K562 (cell line): Measurements from ENCODE around the gene LRCOL1. TPM values are rescaled to one million over a fixed set of nuclear protein-coding genes. Genes with fewer than 3 reads are reported as not detected.
A peak's percentile ranks its signal among the peaks of the same experiment; 100 is the strongest.

Experiments
- ATAC-seq: fragments of 200-7000 bp; cut with Tn5 transposase; 3 replicates; pipeline ENCODE4 v1.9.1; 2020; ENCODE audit warnings: moderate library complexity
- BruUV-seq: library from RNA; stranded (reverse); fragments of 400-500 nt; replicated peaks from 2 replicates; lab custom pipeline; 2021; lab: Mats Ljungman, UMichigan
- CTCF ChIA-PET: fragments of 300-600 bp; formaldehyde crosslinking; extraction: SDS; loops from one replicate; lab custom pipeline; 2021; ENCODE audit warnings: low intra/inter-chr PET ratio; lab: Yijun Ruan, JAX
- POLR2A ChIA-PET: fragments of 300-600, 350-650 bp; sonication (Branson Sonifier 250); formaldehyde crosslinking; extraction: SDS; loops from one replicate; lab custom pipeline; 2021; ENCODE audit warnings: antibody characterized with exemption, inconsistent platforms; lab: Yijun Ruan, JAX
- DNase-seq, 4 experiments: peaks; one replicate each; pipeline versions ENCODE4 v3.0.0 to v3.0.0-alpha.2; 2011 to 2018; ENCODE audit warnings: low spot score in 3 of 4, mixed read lengths in 3 of 4; ENCODE audit errors: extremely low read depth in 1 of 4
- FAIRE-seq: peaks from 2 replicates; lab custom pipeline; 2011; peaks lifted over from hg19 to GRCh38; lab: Jason Lieb, UNC
- H2AFZ ChIP-seq: 2 replicates; pipeline ENCODE4 v1.6.0; 2011; ENCODE audit warnings: low read depth, low read length, control low read depth, inconsistent platforms
- H3K27ac ChIP-seq: fragments of 200-600 bp; 3 replicates; pipeline ENCODE4 v1.8.0; 2011; ENCODE audit warnings: low read depth, mild to moderate bottlenecking, control low read depth, inconsistent platforms, low read length, moderate library complexity, mixed read lengths; ENCODE audit errors: extremely low read depth
- H3K27me3 ChIP-seq, 2 experiments: fragments of 300-600 bp in 1 of 2; 2 replicates in 1 of 2; 3 replicates in 1 of 2; pipeline versions ENCODE4 v1.6.0 to v1.8.0; 2011; ENCODE audit warnings: inconsistent platforms in 2 of 2, low read length in 2 of 2, mild to moderate bottlenecking in 1 of 2, mixed read lengths in 1 of 2, moderate library complexity in 1 of 2; ENCODE audit not compliant: control insufficient read depth in 2 of 2, insufficient read depth in 2 of 2
- H3K36me3 ChIP-seq: fragments of 300-600 bp; 3 replicates; pipeline ENCODE4 v1.8.0; 2011; ENCODE audit warnings: mild to moderate bottlenecking, low read length, inconsistent platforms; ENCODE audit not compliant: control insufficient read depth, insufficient read depth
- H3K4me1 ChIP-seq, 2 experiments: fragments of 200-600 bp in 1 of 2; replicated peaks in 1 of 2; 2 replicates in 1 of 2; 3 replicates in 1 of 2; pipeline versions ENCODE4 v1.5.1 to v1.8.0; 2011; ENCODE audit warnings: inconsistent platforms in 2 of 2, low read length in 2 of 2, mild to moderate bottlenecking in 1 of 2, mixed read lengths in 1 of 2, moderate library complexity in 1 of 2; ENCODE audit not compliant: control insufficient read depth in 2 of 2, insufficient read depth in 2 of 2
- H3K4me2 ChIP-seq: 2 replicates; pipeline ENCODE4 v1.6.1; 2011; ENCODE audit warnings: low read length, control low read depth, inconsistent platforms, mixed read lengths; ENCODE audit not compliant: insufficient read depth
- H3K4me3 ChIP-seq: fragments of 200-600 bp; sonication (generic), shearing (Covaris generic); 2 replicates; pipeline ENCODE4 v1.5.1; 2016; ENCODE audit warnings: control low read depth, inconsistent platforms
- H3K79me2 ChIP-seq: fragments of 200-600 bp; 3 replicates; pipeline ENCODE4 v1.8.0; 2011; ENCODE audit warnings: low read length, inconsistent platforms; ENCODE audit not compliant: control insufficient read depth, insufficient read depth
- H3K9ac ChIP-seq, 2 experiments: 2 replicates each; pipeline versions ENCODE4 v1.6.0 to v1.6.1; 2011; ENCODE audit warnings: low read depth in 2 of 2, low read length in 2 of 2, control low read depth in 1 of 2, inconsistent platforms in 1 of 2, mild to moderate bottlenecking in 1 of 2, mixed read lengths in 1 of 2; ENCODE audit not compliant: insufficient read depth in 1 of 2
- H3K9me1 ChIP-seq: one replicate; pipeline ENCODE4 v1.6.0; 2011; ENCODE audit warnings: inconsistent platforms, mild to moderate bottlenecking, low read length, moderate library complexity; ENCODE audit not compliant: control insufficient read depth, insufficient read depth
- H3K9me3 ChIP-seq: replicated peaks from 2 replicates; pipeline ENCODE4 v1.5.1; 2011; ENCODE audit warnings: low read depth, low read length, inconsistent platforms; ENCODE audit not compliant: control insufficient read depth, insufficient read depth
- H4K20me1 ChIP-seq: replicated peaks from 2 replicates; pipeline ENCODE4 v1.6.1; 2011; ENCODE audit warnings: low read length, inconsistent platforms, mixed read lengths; ENCODE audit not compliant: control insufficient read depth, insufficient read depth
- CHD2 ChIP-seq: IDR thresholded peaks from 2 replicates; pipeline ENCODE4 v1.6.1; 2011; ENCODE audit warnings: low read depth, low read length
- FUS ChIP-seq: fragments of 200-400 bp; formaldehyde crosslinking; optimal IDR thresholded peaks from 2 replicates; pipeline ENCODE3; 2017; ENCODE audit warnings: low read depth, low read length
- MCM2 ChIP-seq: fragments of 450-650 bp; IDR thresholded peaks from 2 replicates; pipeline ENCODE4 v1.6.1; 2017; ENCODE audit warnings: low read depth, mild to moderate bottlenecking
- MLLT1 ChIP-seq, 2 experiments: fragments of 450-650 bp; IDR thresholded peaks; 2 replicates each; pipeline ENCODE4 v1.6.1; 2016
- ZEB2 ChIP-seq: fragments of 450-650 bp; IDR thresholded peaks from 2 replicates; pipeline ENCODE4 v1.6.1; 2016
- ZNF263 ChIP-seq: sonication (generic); formaldehyde crosslinking; IDR thresholded peaks from 2 replicates; pipeline ENCODE4 v1.8.0; 2022; ENCODE audit warnings: mild to moderate bottlenecking, missing genetic modification reagents, borderline replicate concordance
- WGBS: fragments of 100-300 bp; shearing (Covaris generic); methylation state at CpG from one replicate; pipeline ENCODE4 v1.1.6; 2016; ENCODE audit warnings: low coverage, mixed read lengths; ENCODE audit not compliant: insufficient coverage; ENCODE audit errors: missing lambda C conversion rate; 5-methylcytosine and 5-hydroxymethylcytosine counted together
- in situ Hi-C: fragments of 300-500 bp; cut with MboI; formaldehyde crosslinking; loops from 4 replicates; pipeline ENCODE4 v1.15.0; 2018; ENCODE audit warnings: inconsistent platforms, mixed read lengths
- intact Hi-C: fragments of 100-400 bp; cut with micrococcal nuclease; formaldehyde crosslinking; loops from 2 replicates; pipeline ENCODE4 v1.14.2; 2022
- polyA plus RNA-seq, 8 experiments: library from polyadenylated mRNA; depleted of rRNA in 4 of 8; stranded (reverse) in 5 of 8; unstranded in 3 of 8; fragments of >200 nt; fragmentation: Nextera tagmentation in 2 of 8; fragmentation: Illumina TruSeq in 1 of 8; extraction: Ambion mirVana in 2 of 8; extraction: Trizol in 1 of 8; gene quantifications; 2 replicates each; pipeline versions ENCODE4 v1.2.1 to v1.2.3, GENCODE V29; 2011 to 2014; ENCODE audit warnings: inconsistent platforms in 1 of 8, missing spikeins in 1 of 8
- total RNA-seq, 7 experiments: library from RNA; depleted of rRNA in 6 of 7; stranded (reverse); fragments of >200 nt in 6 of 7; fragmentation: Illumina TruSeq in 2 of 7; extraction: Trizol in 2 of 7; gene quantifications; 2 replicates each; pipeline versions ENCODE4 v1.2.1 to v1.2.3, GENCODE V29; 2011 to 2021; ENCODE audit warnings: low replicate concordance in 1 of 7

Gene LRCOL1
- total and polyA plus RNA-seq, 9 of the 15 experiments (the other 6 are each of a cell fraction or from before 2014, with no cell fraction given) = not detected

DNA sequence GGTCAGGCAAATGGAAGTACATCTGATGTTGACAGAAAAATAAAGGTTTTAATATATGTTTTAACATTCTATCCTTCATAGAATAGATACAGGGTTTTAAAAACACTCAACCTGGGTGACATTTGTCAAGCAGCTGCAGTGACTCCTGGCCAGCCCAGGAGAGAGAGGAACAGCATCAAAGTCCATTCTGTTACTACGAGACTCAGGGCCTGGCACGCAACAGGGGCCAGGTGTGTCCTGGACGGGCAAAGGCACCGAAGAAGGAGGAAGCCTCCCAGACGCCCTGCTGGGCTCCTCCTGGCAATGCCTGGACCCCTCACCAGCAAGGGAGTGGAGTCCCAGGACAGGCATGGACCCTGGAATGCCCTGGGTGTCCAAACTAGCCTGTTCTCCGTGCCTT, 22.1 kb downstream of the LRCOL1 start:
- Histone ChIP-seq H3K9ac (no peak overlapping the region), H3K9me1 (no peaks in the 10 kb centered on the region), H3K4me2 (no peak overlapping the region), H3K9me3 (no peaks in the 10 kb centered on the region; the same call in 1 of the 2 replicates), H3K27me3 (peaks cover 30 to 45% of the 10 kb centered on the region in 2 experiments), H4K20me1 (0 out of 2 replicates have a peak, but pooled peaks cover 9% of the 10 kb centered on the region), H3K4me3 (no peak overlapping the region), H2AFZ (no peak overlapping the region), H3K27ac (no peak overlapping the region), H3K36me3 (no peaks in the 10 kb centered on the region), H3K79me2 (no peaks in the 10 kb centered on the region), H3K4me1 (peaks cover 0 to 38% of the 10 kb centered on the region in 2 experiments; a peak in 2 of 5 replicates)
- ATAC-seq (no peak), FAIRE-seq (no peak), DNase-seq (no peak)
- no TSS peak for BruUV-seq
- WGBS = 18% methylated on average over 6 of the region's 6 CpGs
- ChIA-PET POLR2A (no interaction called here), CTCF (no interaction called here)
- TF ChIP-seq CHD2 (no peak), FUS (no peak), ZEB2 (no peak)
- intact Hi-C loops = no loop called here
- in situ Hi-C loops = no loop called here

GRCh38 chr12:132587781-132588180, 22.6 kb downstream of the LRCOL1 start:
- no peak for ATAC-seq
- TF ChIP-seq MLLT1 (IDR thresholded peaks at IDR 0.05) (no peak), ZNF263 (peak; percentile 99), MCM2 (peak; percentile 68; the same call in 1 of the 2 replicates)
- no peak overlapping the region for H3K4me3 ChIP-seq
- no peaks in the 10 kb centered on the region for H3K9me1 ChIP-seq
- H4K20me1 ChIP-seq = 0 out of 2 replicates have a peak, but pooled peaks cover 9% of the 10 kb centered on the region
- no peak for FAIRE-seq
- ChIA-PET POLR2A (interaction anchor here (0.6 kb wide), 1 partner anchor 514 kb away, joined by 3 read pairs; no protein-coding TSS in a partner anchor), CTCF (no interaction called here)
- H3K4me1 ChIP-seq = peaks cover 0 to 34% of the 10 kb centered on the region in 2 experiments; a peak in 2 of 5 replicates
- peaks cover 29 to 39% of the 10 kb centered on the region in 2 experiments for H3K27me3 ChIP-seq
- H2AFZ ChIP-seq = no peak overlapping the region
- BruUV-seq = no TSS peak
- H3K36me3 ChIP-seq = no peaks in the 10 kb centered on the region
- H3K27ac ChIP-seq = no peak overlapping the region
- no peak overlapping the region for H3K4me2 ChIP-seq
- WGBS = 9% methylated on average over 3 of the region's 3 CpGs
- H3K9ac ChIP-seq = no peak overlapping the region
- no peaks in the 10 kb centered on the region; the same call in 1 of the 2 replicates for H3K9me3 ChIP-seq
- intact Hi-C loops = no loop called here
- no peak for DNase-seq
- no peaks in the 10 kb centered on the region for H3K79me2 ChIP-seq
- in situ Hi-C loops = no loop called here
